AG08396 (cell line): ENCODE results near the gene ZBTB7A.

Experiments used
- DNase-seq: peaks from one replicate; pipeline ENCODE4 v3.0.0; 2012; ENCODE audit warnings: low spot score, mixed read lengths

The ZBTB7A gene

GRCh38 chr19:4094291-4094690 is 27.6 kb upstream of the ZBTB7A start:
- DNase-seq = no peak

GRCh38 chr19:4093643-4094175 is 27.0 kb upstream of the ZBTB7A start:
- DNase-seq = no peak

GRCh38 chr19:4090356-4091220 is 23.9 kb upstream of the ZBTB7A start:
- DNase-seq = no peak

GRCh38 chr19:4089946-4090345 is 23.2 kb upstream of the ZBTB7A start:
- no peak for DNase-seq

- no peak for DNase-seq
Observed at GRCh38 chr19:4089400-4089908, 22.8 kb upstream of the ZBTB7A start.

GRCh38 chr19:4088975-4089374 is 22.3 kb upstream of the ZBTB7A start:
- DNase-seq = no peak

- no peak for DNase-seq
Observed at GRCh38 chr19:4087787-4088679, 21.3 kb upstream of the ZBTB7A start.

- DNase-seq = no peak
Observed at GRCh38 chr19:4086411-4086867, 19.7 kb upstream of the ZBTB7A start.

GRCh38 chr19:4084547-4084877 is 17.8 kb upstream of the ZBTB7A start:
- no peak for DNase-seq

- no peak for DNase-seq
Observed at GRCh38 chr19:4083677-4084546, 17.2 kb upstream of the ZBTB7A start.

GRCh38 chr19:4082172-4082571 is 15.5 kb upstream of the ZBTB7A start:
- no peak for DNase-seq

GRCh38 chr19:4081441-4082129 is 14.9 kb upstream of the ZBTB7A start:
- no peak for DNase-seq

GRCh38 chr19:4080473-4080872 is 13.8 kb upstream of the ZBTB7A start:
- DNase-seq = no peak

GRCh38 chr19:4077800-4078684 is 11.3 kb upstream of the ZBTB7A start:
- DNase-seq = peak; percentile 58

GRCh38 chr19:4077007-4077374 is 10.3 kb upstream of the ZBTB7A start:
- DNase-seq = no peak

GRCh38 chr19:4075373-4075772 is 8.7 kb upstream of the ZBTB7A start:
- DNase-seq = no peak

GRCh38 chr19:4071610-4072009 is 4.9 kb upstream of the ZBTB7A start:
- no peak for DNase-seq

GRCh38 chr19:4069331-4069959 is 2.7 kb upstream of the ZBTB7A start:
- DNase-seq = no peak
